HepG2 (cell line): ENCODE results near the gene DNM1L. TPM values are rescaled to one million over a fixed set of nuclear protein-coding genes. Genes with fewer than 3 reads are reported as not detected.
A peak's percentile ranks its signal among the peaks of the same experiment; 100 is the strongest.

Experiments
- DMAP1 ChIP-seq: IDR thresholded peaks from 2 replicates; pipeline ENCODE4 v1.6.1; 2016
- ELF3 ChIP-seq: IDR thresholded peaks from 2 replicates; pipeline ENCODE4 v1.6.1; 2016; ENCODE audit warnings: missing genetic modification reagents, missing compliant biosample characterization
- FOXA3 ChIP-seq: IDR thresholded peaks from 2 replicates; pipeline ENCODE4 v1.6.1; 2016; ENCODE audit warnings: missing genetic modification reagents, missing compliant biosample characterization
- IRF9 ChIP-seq: sonication (generic); formaldehyde crosslinking; IDR thresholded peaks from 2 replicates; pipeline ENCODE4 v1.8.0; 2022; ENCODE audit warnings: missing genetic modification reagents, mild to moderate bottlenecking, borderline replicate concordance
- KDM5B ChIP-seq: sonication (generic); formaldehyde crosslinking; IDR thresholded peaks from 2 replicates; pipeline ENCODE4 v1.4.0; 2020; ENCODE audit warnings: missing genetic modification reagents, mild to moderate bottlenecking, borderline replicate concordance
- LCORL ChIP-seq, 2 experiments: fragments of 450-650 bp in 1 of 2; sonication (generic) in 1 of 2; formaldehyde crosslinking in 1 of 2; IDR thresholded peaks; 2 replicates each; pipeline versions ENCODE4 v1.5.0 to v1.6.1; 2017 to 2020; ENCODE audit warnings: antibody characterized with exemption in 1 of 2, missing genetic modification reagents in 1 of 2
- MEF2D ChIP-seq: sonication (generic); formaldehyde crosslinking; IDR thresholded peaks from 2 replicates; pipeline ENCODE4 v1.5.1; 2020; ENCODE audit warnings: mild to moderate bottlenecking, missing genetic modification reagents
- PCBP1 ChIP-seq: fragments of 200-400 bp; formaldehyde crosslinking; IDR thresholded peaks from 2 replicates; pipeline ENCODE4 v1.6.1; 2017; ENCODE audit warnings: mild to moderate bottlenecking, low read depth, low read length, borderline replicate concordance
- RAD21 ChIP-seq: fragments of 450-650 bp; formaldehyde crosslinking; IDR thresholded peaks from 2 replicates; pipeline ENCODE4 v1.5.0; 2020; ENCODE audit warnings: mild to moderate bottlenecking
- STAG1 ChIP-seq: sonication (generic); formaldehyde crosslinking; IDR thresholded peaks from 2 replicates; pipeline ENCODE4 v1.4.0; 2020; ENCODE audit warnings: missing genetic modification reagents
- XRCC5 ChIP-seq: fragments of 200-400 bp; formaldehyde crosslinking; optimal IDR thresholded peaks from 2 replicates; pipeline ENCODE3; 2017; ENCODE audit warnings: mild to moderate bottlenecking, low read length
- ZBTB42 ChIP-seq: sonication (generic); formaldehyde crosslinking; IDR thresholded peaks from 2 replicates; pipeline ENCODE4 v1.5.0; 2020; ENCODE audit warnings: mild to moderate bottlenecking, missing genetic modification reagents
- ZBTB7A ChIP-seq: sonication (generic); formaldehyde crosslinking; IDR thresholded peaks from 2 replicates; pipeline ENCODE4 v1.8.0; 2022; ENCODE audit warnings: mild to moderate bottlenecking, missing genetic modification reagents
- ZFX ChIP-seq: sonication (generic); formaldehyde crosslinking; IDR thresholded peaks from 2 replicates; pipeline ENCODE4 v1.4.0; 2020; ENCODE audit warnings: mild to moderate bottlenecking, low read depth, missing genetic modification reagents, moderate library complexity
- ZNF432 ChIP-seq: sonication (generic); formaldehyde crosslinking; IDR thresholded peaks from 2 replicates; pipeline ENCODE4 v1.5.0; 2020; ENCODE audit warnings: missing genetic modification reagents, mild to moderate bottlenecking, borderline replicate concordance
- ZNF468 ChIP-seq: sonication (generic); formaldehyde crosslinking; IDR thresholded peaks from 2 replicates; pipeline ENCODE4 v1.8.0; 2022; ENCODE audit warnings: mild to moderate bottlenecking, moderate library complexity, missing genetic modification reagents
- ZNF558 ChIP-seq: sonication (generic); formaldehyde crosslinking; IDR thresholded peaks from 2 replicates; pipeline ENCODE4 v1.9.0; 2022; ENCODE audit warnings: mild to moderate bottlenecking, missing genetic modification reagents, borderline replicate concordance
- ZNF710 ChIP-seq: sonication (generic); formaldehyde crosslinking; IDR thresholded peaks from 2 replicates; pipeline ENCODE4 v1.5.0; 2020; ENCODE audit warnings: mild to moderate bottlenecking, missing genetic modification reagents, borderline replicate concordance
- ZNF788 ChIP-seq: sonication (generic); formaldehyde crosslinking; IDR thresholded peaks from 2 replicates; pipeline ENCODE4 v1.5.0; 2020; ENCODE audit warnings: mild to moderate bottlenecking, missing genetic modification reagents, borderline replicate concordance
- polyA plus RNA-seq, 8 experiments: library from polyadenylated mRNA; depleted of rRNA in 3 of 8; stranded (reverse) in 7 of 8; unstranded in 1 of 8; fragments of >200 nt; fragmentation: Illumina TruSeq in 4 of 8; extraction: Trizol in 4 of 8; gene quantifications; 2 replicates each; pipeline versions ENCODE4 v1.2.1 to v1.2.3, GENCODE V29; 2011 to 2016; ENCODE audit warnings: low read depth in 4 of 8, missing spikeins in 1 of 8, mixed read lengths in 1 of 8; ENCODE audit not compliant: insufficient read depth in 1 of 8
- total RNA-seq, 5 experiments: library from RNA; depleted of rRNA; stranded (reverse); fragments of >200 nt; fragmentation: Illumina TruSeq; extraction: Trizol; gene quantifications; 2 replicates each; pipeline ENCODE4 v1.2.3, GENCODE V29; 2016; ENCODE audit warnings: low read depth in 1 of 5
- TF ChIP-seq, protein P1 (sequence below): IDR thresholded peaks from 2 replicates; pipeline ENCODE4 v1.6.1; 2016; ENCODE audit warnings: low read depth, borderline replicate concordance
- TF ChIP-seq, protein P2 (sequence below): sonication (generic); formaldehyde crosslinking; IDR thresholded peaks from 2 replicates; pipeline ENCODE4 v1.4.0; 2020; ENCODE audit warnings: mild to moderate bottlenecking, missing genetic modification reagents
- TF ChIP-seq, protein P3 (sequence below): sonication (generic); formaldehyde crosslinking; IDR thresholded peaks from 2 replicates; pipeline ENCODE4 v1.8.1; 2023; ENCODE audit warnings: mild to moderate bottlenecking, missing genetic modification reagents
- TF ChIP-seq, protein P4 (sequence below): sonication (generic); formaldehyde crosslinking; IDR thresholded peaks from 2 replicates; pipeline ENCODE4 v1.4.0; 2020; ENCODE audit warnings: missing genetic modification reagents; ENCODE audit errors: not compliant biosample characterization

DNM1L gene
- total and polyA plus RNA-seq, 2 of the 13 experiments (the other 11 are each of a cell fraction or from before 2014, with no cell fraction given) = 35.9 to 65.8 TPM

DNA sequence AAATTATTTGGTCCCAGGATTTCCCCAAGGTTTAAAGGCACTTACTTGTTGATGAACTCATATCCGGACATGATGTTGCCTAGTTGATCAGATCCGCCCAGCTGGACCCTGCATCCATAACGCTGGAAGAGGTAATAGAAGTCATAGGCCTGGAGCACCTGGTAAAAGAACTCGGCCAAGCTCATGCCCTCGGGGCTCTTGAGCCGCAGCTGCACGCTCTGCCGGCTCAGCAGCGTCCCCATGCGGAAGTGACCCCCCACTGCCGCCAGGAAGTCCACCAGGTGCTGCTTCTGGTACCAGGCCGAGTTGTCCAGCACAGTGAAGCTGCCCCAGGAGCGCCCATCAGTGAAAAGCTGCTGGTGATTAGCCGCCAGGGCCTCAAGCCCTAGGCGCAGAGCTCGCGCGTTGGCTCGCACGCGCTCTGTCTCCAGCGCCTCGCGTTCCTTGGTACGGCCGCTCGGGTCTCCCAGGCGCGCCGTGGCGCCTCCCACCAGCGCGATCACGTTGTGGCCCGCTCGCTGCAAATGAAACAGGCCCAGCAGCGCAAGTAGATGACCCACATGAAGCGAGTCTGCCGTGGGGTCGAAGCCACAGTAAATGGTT, 76.1 kb downstream of the DNM1L start (continued):
- TF ChIP-seq PCBP1 (no peak), ZNF788 (CRISPR knock-in tag) (no peak), STAG1 (CRISPR knock-in tag) (peak; percentile 73), ZBTB7A (CRISPR knock-in tag) (peak; percentile 10; the same call in 1 of the 2 replicates), ZNF558 (CRISPR knock-in tag) (0 out of 2 replicates have a peak, but pooled peaks have one; percentile 51), XRCC5 (peak; percentile 75), ELF3 (CRISPR knock-in tag) (peak; percentile 56), DMAP1 (CRISPR knock-in tag) (peak; percentile 12; the same call in 1 of the 2 replicates), LCORL (IDR thresholded peaks at IDR 0.05) (no peak), LCORL (CRISPR knock-in tag; IDR thresholded peaks at IDR 0.05) (peak; percentile 47), ZBTB42 (CRISPR knock-in tag) (peak; percentile 63; the same call in 1 of the 2 replicates), IRF9 (CRISPR knock-in tag) (peak; percentile 32; the same call in 1 of the 2 replicates), ZNF432 (CRISPR knock-in tag) (0 out of 2 replicates have a peak, but pooled peaks have one; percentile 59), ZFX (peak; percentile 86), FOXA3 (CRISPR knock-in tag) (0 out of 2 replicates have a peak, but pooled peaks have one; percentile 30), ZNF468 (CRISPR knock-in tag) (0 out of 2 replicates have a peak, but pooled peaks have one; percentile 54), MEF2D (peak; percentile 24; the same call in 1 of the 2 replicates), RAD21 (CRISPR knock-in tag) (peak; percentile 59), ZNF710 (CRISPR knock-in tag) (0 out of 2 replicates have a peak, but pooled peaks have one; percentile 21), KDM5B (CRISPR knock-in tag) (peak; percentile 67; the same call in 1 of the 2 replicates)
- TF ChIP-seq, protein P1, sequence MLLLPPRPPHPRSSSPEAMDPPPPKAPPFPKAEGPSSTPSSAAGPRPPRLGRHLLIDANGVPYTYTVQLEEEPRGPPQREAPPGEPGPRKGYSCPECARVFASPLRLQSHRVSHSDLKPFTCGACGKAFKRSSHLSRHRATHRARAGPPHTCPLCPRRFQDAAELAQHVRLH (CRISPR knock-in tag) = peak; percentile 81
- TF ChIP-seq, protein P2, sequence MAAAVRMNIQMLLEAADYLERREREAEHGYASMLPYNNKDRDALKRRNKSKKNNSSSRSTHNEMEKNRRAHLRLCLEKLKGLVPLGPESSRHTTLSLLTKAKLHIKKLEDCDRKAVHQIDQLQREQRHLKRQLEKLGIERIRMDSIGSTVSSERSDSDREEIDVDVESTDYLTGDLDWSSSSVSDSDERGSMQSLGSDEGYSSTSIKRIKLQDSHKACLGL (CRISPR knock-in tag) = peak; percentile 89
- TF ChIP-seq, protein P3, sequence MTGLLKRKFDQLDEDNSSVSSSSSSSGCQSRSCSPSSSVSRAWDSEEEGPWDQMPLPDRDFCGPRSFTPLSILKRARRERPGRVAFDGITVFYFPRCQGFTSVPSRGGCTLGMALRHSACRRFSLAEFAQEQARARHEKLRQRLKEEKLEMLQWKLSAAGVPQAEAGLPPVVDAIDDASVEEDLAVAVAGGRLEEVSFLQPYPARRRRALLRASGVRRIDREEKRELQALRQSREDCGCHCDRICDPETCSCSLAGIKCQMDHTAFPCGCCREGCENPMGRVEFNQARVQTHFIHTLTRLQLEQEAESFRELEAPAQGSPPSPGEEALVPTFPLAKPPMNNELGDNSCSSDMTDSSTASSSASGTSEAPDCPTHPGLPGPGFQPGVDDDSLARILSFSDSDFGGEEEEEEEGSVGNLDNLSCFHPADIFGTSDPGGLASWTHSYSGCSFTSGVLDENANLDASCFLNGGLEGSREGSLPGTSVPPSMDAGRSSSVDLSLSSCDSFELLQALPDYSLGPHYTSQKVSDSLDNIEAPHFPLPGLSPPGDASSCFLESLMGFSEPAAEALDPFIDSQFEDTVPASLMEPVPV (CRISPR knock-in tag) = peak; percentile 21; the same call in 1 of the 2 replicates
- TF ChIP-seq, protein P4, sequence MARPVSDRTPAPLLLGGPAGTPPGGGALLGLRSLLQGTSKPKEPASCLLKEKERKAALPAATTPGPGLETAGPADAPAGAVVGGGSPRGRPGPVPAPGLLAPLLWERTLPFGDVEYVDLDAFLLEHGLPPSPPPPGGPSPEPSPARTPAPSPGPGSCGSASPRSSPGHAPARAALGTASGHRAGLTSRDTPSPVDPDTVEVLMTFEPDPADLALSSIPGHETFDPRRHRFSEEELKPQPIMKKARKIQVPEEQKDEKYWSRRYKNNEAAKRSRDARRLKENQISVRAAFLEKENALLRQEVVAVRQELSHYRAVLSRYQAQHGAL = no peak
